Effector memory CD8-positive, alpha-beta T cell (primary cell): Measurements from ENCODE around the gene HABP2.

Source experiments
- ATAC-seq: fragments of 150-1000 bp; cut with Tn5 transposase; replicated peaks from 2 replicates; pipeline ENCODE4 v1.10.0; 2021; ENCODE audit warnings: mild to moderate bottlenecking, moderate library complexity
- DNase-seq, 3 experiments: peaks; one replicate each; pipeline ENCODE4 v3.0.0; 2021
- H3K27ac Mint-ChIP-seq, 2 donors: one replicate each; pipeline ENCODE4 v1.8.0; 2022; ENCODE audit warnings: mild to moderate bottlenecking in 2 of 2, mixed read lengths in 2 of 2, moderate library complexity in 2 of 2
- H3K27me3 Mint-ChIP-seq, 2 donors: one replicate each; pipeline ENCODE4 v1.8.0; 2022; ENCODE audit warnings: mixed read lengths in 2 of 2
- H3K36me3 Mint-ChIP-seq: one replicate; pipeline ENCODE4 v1.8.0; 2022; ENCODE audit warnings: mild to moderate bottlenecking, moderate library complexity, mixed read lengths; ENCODE audit not compliant: insufficient read depth
- H3K4me1 Mint-ChIP-seq, 2 donors: one replicate each; pipeline ENCODE4 v1.8.0; 2022; ENCODE audit warnings: low read depth in 2 of 2, mixed read lengths in 2 of 2
- H3K4me3 Mint-ChIP-seq, 2 donors: one replicate each; pipeline ENCODE4 v1.8.0; 2022; ENCODE audit warnings: mild to moderate bottlenecking in 2 of 2, mixed read lengths in 2 of 2, moderate library complexity in 2 of 2
- H3K9me3 Mint-ChIP-seq, 2 donors: one replicate each; pipeline ENCODE4 v1.8.0; 2022; ENCODE audit warnings: mixed read lengths in 2 of 2
- total RNA-seq, 9 experiments: gene quantifications; one replicate each; lab custom pipeline; 2026; lab: John Stamatoyannopoulos, UW

Gene HABP2
- 0 to 0.07 (median 0) reads per million in 9 experiments for total RNA-seq

DNA sequence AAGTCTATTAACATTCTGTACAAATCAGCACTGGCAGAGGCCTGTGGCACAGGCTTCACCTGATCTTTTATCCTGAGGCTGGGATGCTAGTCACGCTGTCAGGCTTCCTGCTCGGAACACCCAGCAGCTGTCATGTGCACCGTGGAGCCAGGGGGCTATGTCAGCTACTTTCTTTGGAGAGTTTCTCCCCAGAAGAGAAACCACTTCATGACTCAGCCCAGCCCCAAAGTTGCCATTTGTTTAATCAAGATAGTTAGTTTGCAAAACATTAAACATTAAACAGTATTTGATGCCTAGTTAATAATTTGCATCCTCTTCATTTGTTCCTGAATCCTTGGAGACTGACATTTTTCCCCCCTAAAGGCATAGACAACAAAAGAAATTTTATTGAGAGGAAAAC lies at the start of gene HABP2:
Gene HABP2 (plus strand): TSS at position 353 of the 400 bp plus-strand sequence. CDS start 69 bp downstream, outside the sequence.
- no peaks in the 10 kb centered on the region for H3K9me3 Mint-ChIP-seq
- H3K27me3 Mint-ChIP-seq = peaks cover 48 to 62% of the 10 kb centered on the region in 2 donors
- no peak within 1 kb of the TSS for H3K4me3 Mint-ChIP-seq
- DNase-seq = no peak
- ATAC-seq = no peak
- no peaks in the 10 kb centered on the region for H3K36me3 Mint-ChIP-seq
- no peak within 1 kb of the TSS for H3K27ac Mint-ChIP-seq
- H3K4me1 Mint-ChIP-seq = no peaks in the 10 kb centered on the region

DNA sequence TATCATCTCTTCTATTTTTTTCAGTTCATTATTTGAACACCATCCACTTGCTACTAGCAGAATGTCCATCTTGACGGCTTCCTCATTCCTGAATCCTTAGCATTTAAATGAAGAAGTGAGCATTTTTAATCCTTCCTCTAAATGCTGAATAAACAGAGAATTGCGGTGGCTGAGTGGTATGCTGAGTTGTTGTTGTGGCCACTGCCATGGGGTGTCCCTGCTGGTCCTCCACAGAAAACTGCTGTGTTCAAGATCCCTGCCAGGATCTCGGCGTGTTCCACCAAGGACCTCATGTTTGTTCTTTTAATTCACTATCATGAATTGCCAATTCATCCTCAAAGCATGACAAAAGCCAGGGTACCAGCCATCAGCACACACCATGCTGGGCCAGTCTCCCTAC lies 48.9 kb upstream of the HABP2 start:
- H3K27ac Mint-ChIP-seq = no peak overlapping the region
- no peaks in the 10 kb centered on the region for H3K4me1 Mint-ChIP-seq
- H3K4me3 Mint-ChIP-seq = no peak overlapping the region
- H3K36me3 Mint-ChIP-seq = no peaks in the 10 kb centered on the region
- peaks cover 30 to 49% of the 10 kb centered on the region in 2 donors for H3K27me3 Mint-ChIP-seq
- ATAC-seq = no peak
- DNase-seq = no peak
- peaks cover 0 to 3% of the 10 kb centered on the region in 2 donors for H3K9me3 Mint-ChIP-seq

DNA sequence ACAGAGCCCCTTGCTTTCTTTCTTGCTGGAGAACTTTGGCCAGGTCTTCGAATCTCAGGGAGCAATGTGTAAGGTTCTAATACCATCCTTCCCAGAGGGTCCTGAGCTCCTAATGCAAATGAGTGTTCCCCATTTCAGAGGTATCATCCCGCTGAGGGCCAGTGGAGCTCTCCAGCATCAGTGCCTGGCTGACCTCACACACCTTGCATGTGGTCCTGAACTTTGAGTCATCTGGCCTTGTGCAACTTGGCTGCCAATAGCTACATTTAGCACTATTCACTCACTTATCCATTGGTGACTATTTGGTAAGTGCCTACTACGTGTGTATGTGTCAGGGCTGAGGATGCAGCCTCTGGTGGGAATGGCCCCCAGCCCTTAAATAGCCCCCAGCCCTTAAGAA lies 48.4 kb upstream of the HABP2 start:
- Mint-ChIP-seq H3K4me1 (no peaks in the 10 kb centered on the region), H3K36me3 (no peaks in the 10 kb centered on the region)
- ATAC-seq = no peak

DNA sequence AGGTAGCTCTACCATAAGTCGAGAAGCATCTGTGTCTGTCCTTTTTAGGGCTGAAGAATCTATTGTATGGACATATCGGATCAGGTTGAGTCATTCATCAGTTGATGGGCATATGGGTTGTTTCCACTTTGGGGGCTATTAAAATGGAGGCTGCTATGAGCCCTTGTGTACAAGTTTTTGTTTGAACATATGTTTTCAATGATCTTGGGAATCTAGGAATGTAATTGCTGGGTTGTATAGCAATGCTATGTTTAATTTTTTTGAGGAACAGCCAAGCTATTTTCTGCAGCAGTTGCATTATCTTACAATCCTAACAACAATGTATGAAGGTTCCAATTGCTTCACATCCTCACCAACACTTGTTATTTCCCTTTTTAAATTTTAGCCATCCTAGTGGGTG lies 46.4 kb upstream of the HABP2 start:
- H3K27ac Mint-ChIP-seq = no peak overlapping the region
- peaks cover 1 to 3% of the 10 kb centered on the region in 2 donors for H3K9me3 Mint-ChIP-seq
- ATAC-seq (no peak), DNase-seq (no peak)
- no peak overlapping the region for H3K4me3 Mint-ChIP-seq
- peaks cover 23 to 29% of the 10 kb centered on the region in 2 donors for H3K27me3 Mint-ChIP-seq
- no peaks in the 10 kb centered on the region for H3K36me3 Mint-ChIP-seq
- no peaks in the 10 kb centered on the region for H3K4me1 Mint-ChIP-seq

More for the DNA sequence above, 48.4 kb upstream of the HABP2 start:
- DNase-seq = no peak
- no peak overlapping the region for H3K4me3 Mint-ChIP-seq
- no peak overlapping the region for H3K27ac Mint-ChIP-seq
- peaks cover 27 to 47% of the 10 kb centered on the region in 2 donors for H3K27me3 Mint-ChIP-seq
- peaks cover 0 to 3% of the 10 kb centered on the region in 2 donors for H3K9me3 Mint-ChIP-seq

DNA sequence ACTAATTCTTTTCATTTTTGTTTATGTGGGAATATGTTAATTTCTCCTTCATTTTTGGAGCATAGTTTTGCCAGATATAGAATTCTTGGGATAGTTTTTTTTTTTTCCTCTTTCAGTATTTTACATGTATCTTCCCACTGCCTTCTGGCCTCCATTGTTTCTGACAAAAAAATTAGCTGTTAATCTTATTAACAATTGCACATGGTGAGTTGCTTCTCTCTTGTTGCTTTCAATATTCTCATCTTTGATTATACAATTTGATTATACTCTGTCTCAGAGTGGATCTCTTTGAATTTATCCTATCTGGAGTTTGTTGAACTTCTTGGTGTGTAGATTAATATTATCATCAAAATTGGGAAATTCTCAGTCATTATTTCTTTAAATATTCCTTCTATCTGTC lies 41.4 kb upstream of the HABP2 start:
- Mint-ChIP-seq H3K4me1 (no peaks in the 10 kb centered on the region), H3K4me3 (no peak overlapping the region), H3K36me3 (no peaks in the 10 kb centered on the region), H3K27me3 (peaks cover 29 to 47% of the 10 kb centered on the region in 2 donors), H3K27ac (no peak overlapping the region), H3K9me3 (peaks cover 7% of the 10 kb centered on the region in 2 donors)
- DNase-seq (no peak), ATAC-seq (no peak)

DNA sequence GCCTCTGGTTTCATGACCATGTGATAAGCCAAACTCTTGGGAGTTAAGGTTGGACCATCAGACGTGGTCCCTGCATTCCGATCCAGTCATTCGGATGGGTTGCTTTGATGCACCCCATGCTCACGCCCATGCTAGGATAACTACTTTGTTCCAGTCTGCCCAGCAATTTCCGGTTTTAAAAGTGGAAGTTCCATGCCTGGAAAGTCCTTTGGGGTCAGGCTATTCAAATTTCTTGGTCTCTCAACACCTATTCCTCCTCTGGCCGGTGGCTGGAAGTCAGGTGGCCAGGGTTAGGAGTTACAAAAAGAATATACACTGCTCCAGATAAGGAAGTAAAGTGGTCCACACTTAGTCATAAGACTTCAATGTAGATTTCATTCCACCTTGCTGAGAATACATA lies 37.7 kb upstream of the HABP2 start:
- peaks cover 7% of the 10 kb centered on the region in 2 donors for H3K9me3 Mint-ChIP-seq
- ATAC-seq = no peak
- no peak overlapping the region for H3K27ac Mint-ChIP-seq
- no peak for DNase-seq
- H3K4me3 Mint-ChIP-seq = no peak overlapping the region
- no peaks in the 10 kb centered on the region for H3K36me3 Mint-ChIP-seq
- H3K4me1 Mint-ChIP-seq = no peaks in the 10 kb centered on the region
- peaks cover 46 to 49% of the 10 kb centered on the region in 2 donors for H3K27me3 Mint-ChIP-seq

DNA sequence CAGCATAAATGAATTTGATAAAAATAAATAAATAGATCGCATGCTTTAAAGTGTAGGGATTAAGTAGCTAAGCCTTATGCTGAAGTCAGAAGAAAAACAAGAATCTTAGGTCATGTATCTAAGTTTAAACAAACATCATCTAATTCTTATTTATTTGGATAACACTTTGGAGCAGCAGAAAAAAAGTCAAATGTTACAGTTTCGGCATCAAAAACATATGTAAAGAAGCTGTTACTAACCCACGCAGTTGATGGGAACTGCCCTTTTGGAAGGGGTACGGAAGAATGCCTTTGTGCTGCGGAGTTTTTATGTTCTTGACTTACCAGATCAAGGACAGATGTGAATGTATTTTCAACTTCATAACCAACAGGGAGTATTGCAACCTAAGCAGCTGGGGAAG lies 37.3 kb upstream of the HABP2 start:
- ATAC-seq (no peak), DNase-seq (no peak)
- H3K4me3 Mint-ChIP-seq = no peak overlapping the region
- H3K27me3 Mint-ChIP-seq = peaks cover 44 to 53% of the 10 kb centered on the region in 2 donors
- H3K9me3 Mint-ChIP-seq = peaks cover 7% of the 10 kb centered on the region in 2 donors
- no peaks in the 10 kb centered on the region for H3K4me1 Mint-ChIP-seq
- H3K36me3 Mint-ChIP-seq = no peaks in the 10 kb centered on the region
- H3K27ac Mint-ChIP-seq = no peak overlapping the region

DNA sequence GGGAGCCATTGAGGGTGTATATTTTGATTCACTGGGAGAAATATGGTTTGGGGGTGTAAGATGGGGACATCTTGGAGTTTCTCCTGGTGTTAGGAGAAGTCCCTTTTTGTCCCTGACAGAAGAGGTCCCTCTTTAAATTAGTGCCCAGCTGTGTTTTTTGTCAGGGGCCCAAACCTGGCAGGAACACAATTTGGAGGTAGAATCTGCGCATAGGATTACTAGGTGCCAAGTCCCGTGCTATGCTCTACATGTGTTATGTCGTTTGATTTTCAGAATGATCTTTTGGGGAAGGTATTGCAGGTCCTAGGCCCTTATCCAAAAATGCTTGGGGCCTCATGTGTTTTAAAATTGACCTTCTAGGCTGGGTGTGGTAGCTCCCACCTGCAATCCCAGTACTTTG lies 36.8 kb upstream of the HABP2 start:
- no peak overlapping the region for H3K27ac Mint-ChIP-seq
- no peaks in the 10 kb centered on the region for H3K4me1 Mint-ChIP-seq
- H3K27me3 Mint-ChIP-seq = peaks cover 46 to 58% of the 10 kb centered on the region in 2 donors
- no peak overlapping the region for H3K4me3 Mint-ChIP-seq
- H3K36me3 Mint-ChIP-seq = no peaks in the 10 kb centered on the region
- ATAC-seq = no peak
- peaks cover 7% of the 10 kb centered on the region in 2 donors for H3K9me3 Mint-ChIP-seq
- DNase-seq = no peak

DNA sequence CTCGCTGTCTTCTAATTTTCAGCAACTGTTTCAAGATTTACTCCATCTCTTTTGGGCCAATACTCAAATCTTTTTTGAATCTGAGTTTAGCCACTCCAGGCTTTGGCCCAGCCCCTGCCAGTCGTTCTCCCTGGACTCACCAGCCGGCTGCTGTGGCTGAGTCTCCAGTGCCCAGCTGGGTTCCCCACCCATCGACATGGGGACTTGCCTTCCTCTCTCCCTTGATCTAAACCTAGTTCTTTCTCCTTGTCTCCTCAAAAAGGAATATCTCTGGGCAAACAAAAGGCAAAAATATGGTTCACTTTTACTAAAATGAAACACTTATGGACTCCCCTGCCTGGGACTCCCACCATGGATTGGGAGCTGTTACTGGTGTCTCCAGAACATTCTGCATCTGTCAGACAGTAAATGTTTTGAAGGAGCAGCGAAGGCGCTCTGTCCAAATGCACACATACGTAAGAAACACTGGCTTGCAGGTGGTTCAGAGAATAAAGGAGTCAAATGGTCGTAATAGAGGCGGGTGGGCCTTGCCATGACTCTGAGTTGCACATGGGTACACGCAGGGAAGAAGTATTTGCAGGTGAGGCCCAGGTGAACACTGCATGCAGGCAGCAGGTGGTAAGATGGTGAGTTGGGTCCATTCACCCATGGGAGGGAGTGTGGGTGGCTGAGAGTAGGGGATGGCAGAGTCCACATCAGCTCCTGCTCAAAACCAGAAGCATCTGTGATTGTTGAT lies 35.5 kb upstream of the HABP2 start:
- no peaks in the 10 kb centered on the region for H3K36me3 Mint-ChIP-seq
- H3K4me1 Mint-ChIP-seq = no peaks in the 10 kb centered on the region
- DNase-seq (no peak), ATAC-seq (no peak)
- H3K27ac Mint-ChIP-seq = no peak overlapping the region
- peaks cover 42 to 64% of the 10 kb centered on the region in 2 donors for H3K27me3 Mint-ChIP-seq
- H3K4me3 Mint-ChIP-seq = no peak overlapping the region
- H3K9me3 Mint-ChIP-seq = peaks cover 0 to 3% of the 10 kb centered on the region in 2 donors

DNA sequence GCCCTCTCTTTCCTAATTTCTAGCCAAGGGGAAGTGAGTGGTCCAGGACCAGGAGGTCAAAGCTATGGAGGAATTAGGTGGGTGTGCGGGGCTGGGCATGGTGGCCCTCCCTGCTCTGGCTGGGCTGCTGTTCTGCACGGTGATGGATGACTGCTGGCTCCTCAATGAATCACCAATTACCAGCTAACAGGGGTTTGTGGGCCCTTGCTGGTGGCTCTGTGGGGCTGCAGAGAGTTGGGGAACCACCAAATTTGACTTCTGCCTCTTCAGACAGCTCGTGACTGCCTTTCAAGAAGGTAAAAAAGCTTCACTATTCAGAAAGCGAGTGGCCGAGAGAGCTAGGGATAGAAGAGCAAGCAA lies 35.0 kb upstream of the HABP2 start:
- no peak overlapping the region for H3K4me3 Mint-ChIP-seq
- H3K9me3 Mint-ChIP-seq = peaks cover 0 to 2% of the 10 kb centered on the region in 2 donors
- peaks cover 47 to 70% of the 10 kb centered on the region in 2 donors for H3K27me3 Mint-ChIP-seq
- ATAC-seq (no peak), DNase-seq (no peak)
- no peaks in the 10 kb centered on the region for H3K4me1 Mint-ChIP-seq
- no peak overlapping the region for H3K27ac Mint-ChIP-seq
- no peaks in the 10 kb centered on the region for H3K36me3 Mint-ChIP-seq

DNA sequence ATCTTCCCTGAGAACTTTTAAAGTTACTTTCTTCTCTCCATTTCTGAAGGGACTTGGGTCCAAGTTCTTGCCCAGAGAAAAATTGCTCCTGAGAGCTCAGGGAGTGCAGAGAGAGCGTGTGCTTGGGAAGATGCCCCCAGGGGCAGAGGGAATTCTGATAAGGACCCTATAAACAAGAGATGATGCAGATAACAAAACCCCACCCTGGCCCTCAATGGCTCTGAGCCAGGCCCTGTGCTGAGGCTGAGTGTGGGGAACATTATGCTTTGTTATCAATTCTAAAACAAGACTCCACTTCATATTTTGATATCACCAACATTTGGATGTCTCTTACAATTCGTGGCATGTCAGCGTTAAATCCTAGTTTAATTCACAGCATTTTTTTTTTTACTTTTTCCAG lies 34.4 kb upstream of the HABP2 start:
- no peak overlapping the region for H3K27ac Mint-ChIP-seq
- ATAC-seq (no peak), DNase-seq (no peak)
- no peaks in the 10 kb centered on the region for H3K36me3 Mint-ChIP-seq
- no peaks in the 10 kb centered on the region for H3K4me1 Mint-ChIP-seq
- no peak overlapping the region for H3K4me3 Mint-ChIP-seq
- peaks cover 0 to under 1% of the 10 kb centered on the region in 2 donors for H3K9me3 Mint-ChIP-seq
- peaks cover 49 to 75% of the 10 kb centered on the region in 2 donors for H3K27me3 Mint-ChIP-seq

DNA sequence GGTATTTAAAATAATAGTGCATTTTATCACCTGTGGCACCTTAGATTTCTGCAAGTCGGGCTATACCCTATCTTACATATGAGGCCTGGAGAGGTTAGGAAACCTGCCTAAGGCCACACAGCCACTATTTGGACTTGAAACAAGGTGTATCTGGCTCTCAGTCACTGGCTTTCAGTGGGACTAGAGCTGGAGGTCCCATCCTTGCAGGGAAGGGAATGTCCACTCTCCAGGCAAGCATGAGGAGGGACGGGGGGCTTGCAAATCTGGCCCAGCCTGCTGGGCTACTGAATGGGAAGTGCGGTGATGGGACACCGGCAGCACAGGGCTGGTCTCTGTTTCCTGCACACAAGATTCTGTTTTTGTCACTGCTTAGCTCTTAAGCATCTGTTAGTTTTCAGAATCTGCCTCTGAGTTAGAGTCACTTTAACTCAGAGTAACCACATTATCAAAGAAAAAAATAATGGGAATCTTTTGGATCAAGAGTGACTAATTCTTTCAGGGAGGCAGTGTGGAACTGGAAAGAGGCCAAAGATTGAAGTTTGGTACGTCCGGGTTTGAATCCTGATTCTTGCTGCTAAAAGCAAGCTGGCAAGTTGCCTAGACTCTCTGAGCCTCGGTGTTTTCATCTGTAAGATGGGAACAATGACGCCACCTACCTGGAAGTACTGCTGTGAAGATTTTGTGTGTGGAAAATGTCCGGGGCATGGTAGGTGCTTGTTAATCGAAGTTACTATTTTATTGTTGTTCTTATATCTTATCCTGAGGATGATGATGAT lies 33.8 kb upstream of the HABP2 start:
- H3K36me3 Mint-ChIP-seq = no peaks in the 10 kb centered on the region
- peaks cover 45 to 70% of the 10 kb centered on the region in 2 donors for H3K27me3 Mint-ChIP-seq
- ATAC-seq = no peak
- no peaks in the 10 kb centered on the region for H3K4me1 Mint-ChIP-seq
- no peaks in the 10 kb centered on the region for H3K9me3 Mint-ChIP-seq
- no peak overlapping the region for H3K4me3 Mint-ChIP-seq
- no peak for DNase-seq
- H3K27ac Mint-ChIP-seq = no peak overlapping the region

DNA sequence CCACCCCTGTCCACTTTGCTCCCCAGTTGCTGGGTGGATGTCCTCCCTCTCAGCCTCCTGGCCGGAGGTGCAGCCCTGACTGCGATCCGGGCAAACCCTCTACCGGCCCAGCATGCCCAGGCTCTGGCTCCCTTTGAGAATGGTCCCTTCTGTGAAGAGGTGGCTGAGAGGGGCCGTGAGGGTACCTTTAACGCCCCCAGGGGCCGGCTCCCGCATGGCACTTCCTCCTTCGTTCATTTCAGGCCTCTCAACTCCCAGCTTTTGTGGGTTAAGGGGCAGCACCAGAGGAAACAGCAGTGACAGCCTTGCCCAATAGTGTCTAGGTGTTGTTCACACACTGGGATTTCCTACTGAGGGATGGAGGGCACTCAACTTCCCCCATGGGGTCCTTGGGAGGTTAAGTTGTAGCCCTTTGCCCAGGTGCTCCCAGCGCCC lies 33.2 kb upstream of the HABP2 start:
- no peak for ATAC-seq

DNA sequence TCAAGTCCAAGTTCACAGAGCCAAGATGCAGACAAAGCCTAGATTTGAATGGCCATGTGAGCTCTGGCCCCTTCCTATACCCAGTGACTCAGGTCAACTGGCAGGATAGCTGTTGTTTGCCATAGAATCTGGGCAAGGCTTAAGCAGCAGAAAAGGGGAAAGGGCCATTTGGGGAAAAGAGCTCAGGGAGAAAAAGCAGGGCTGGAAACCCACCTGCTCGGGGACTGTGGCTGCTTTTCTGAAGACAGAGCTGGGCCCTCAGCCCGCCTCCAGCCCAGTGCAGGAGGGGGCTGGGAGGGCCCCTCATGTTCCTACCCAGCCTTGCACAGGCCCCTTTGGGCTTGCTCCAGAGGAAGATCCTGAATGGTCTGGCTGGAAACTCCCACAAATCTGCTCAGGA lies 32.6 kb upstream of the HABP2 start:
- no peaks in the 10 kb centered on the region for H3K9me3 Mint-ChIP-seq
- ATAC-seq = no peak
- no peak overlapping the region for H3K27ac Mint-ChIP-seq
- no peak for DNase-seq
- no peaks in the 10 kb centered on the region for H3K4me1 Mint-ChIP-seq
- no peaks in the 10 kb centered on the region for H3K36me3 Mint-ChIP-seq
- peaks cover 47 to 74% of the 10 kb centered on the region in 2 donors for H3K27me3 Mint-ChIP-seq
- H3K4me3 Mint-ChIP-seq = no peak overlapping the region

More for the DNA sequence above, 33.2 kb upstream of the HABP2 start:
- Mint-ChIP-seq H3K4me1 (no peaks in the 10 kb centered on the region), H3K27me3 (peaks cover 47 to 74% of the 10 kb centered on the region in 2 donors), H3K36me3 (no peaks in the 10 kb centered on the region), H3K4me3 (no peak overlapping the region), H3K27ac (no peak overlapping the region), H3K9me3 (no peaks in the 10 kb centered on the region)
- no peak for DNase-seq
